Hepatocyte (in vitro differentiated cells): ENCODE results near the gene MRPL22. TPM values are rescaled to one million over a fixed set of nuclear protein-coding genes. Genes with fewer than 3 reads are reported as not detected.
"Not testable (repeated sequence)": the region's sequence is repeated elsewhere in the genome, so short reads cannot be mapped to it uniquely, and the experiment has no call there.

Experiments used
- DNase-seq: peaks from one replicate; pipeline ENCODE4 v3.0.0-alpha.2; 2016; ENCODE audit warnings: low spot score
- H2AFZ ChIP-seq: fragments of 200-600 bp; sonication (generic); 2 replicates; pipeline ENCODE4 v1.6.0; 2016; ENCODE audit warnings: antibody characterized with exemption, mild to moderate bottlenecking
- H3K27ac ChIP-seq: fragments of 200-600 bp; sonication (generic); 2 replicates; pipeline ENCODE4 v1.5.1; 2016; ENCODE audit warnings: mild to moderate bottlenecking
- H3K27me3 ChIP-seq: fragments of 200-600 bp; sonication (generic); 2 replicates; pipeline ENCODE4 v1.6.1; 2016
- H3K36me3 ChIP-seq: fragments of 200-600 bp; sonication (generic); replicated peaks from 2 replicates; pipeline ENCODE4 v1.5.1; 2016; ENCODE audit warnings: low read depth; ENCODE audit not compliant: insufficient read depth
- H3K4me1 ChIP-seq: fragments of 200-600 bp; sonication (generic); 2 replicates; pipeline ENCODE4 v1.5.1; 2016; ENCODE audit warnings: mild to moderate bottlenecking, moderate library complexity; ENCODE audit not compliant: insufficient read depth
- H3K4me2 ChIP-seq: fragments of 200-600 bp; sonication (generic); 2 replicates; pipeline ENCODE4 v1.6.0; 2016
- H3K4me3 ChIP-seq: fragments of 200-600 bp; sonication (generic); 2 replicates; pipeline ENCODE4 v1.5.1; 2016; ENCODE audit warnings: mild to moderate bottlenecking
- H3K79me2 ChIP-seq: fragments of 200-600 bp; sonication (generic); 2 replicates; pipeline ENCODE4 v1.6.0; 2017; ENCODE audit warnings: mild to moderate bottlenecking
- H3K9me2 ChIP-seq: fragments of 200-600 bp; sonication (generic); replicated peaks from 2 replicates; pipeline ENCODE4 v1.6.0; 2017; ENCODE audit warnings: mild to moderate bottlenecking; ENCODE audit not compliant: insufficient read depth
- H3K9me3 ChIP-seq: fragments of 200-600 bp; sonication (generic); 2 replicates; pipeline ENCODE4 v1.5.1; 2016; ENCODE audit warnings: low read depth, mild to moderate bottlenecking
- H4K20me1 ChIP-seq: fragments of 200-600 bp; sonication (generic); 2 replicates; pipeline ENCODE4 v1.6.0; 2016; ENCODE audit warnings: mild to moderate bottlenecking; ENCODE audit not compliant: insufficient read depth, poor library complexity, severe bottlenecking
- CTCF ChIP-seq: fragments of 200-600 bp; sonication (generic); IDR thresholded peaks from 2 replicates; pipeline ENCODE4 v1.5.1; 2016; ENCODE audit warnings: antibody characterized with exemption, mild to moderate bottlenecking; ENCODE audit not compliant: poor library complexity
- EZH2 ChIP-seq: fragments of 200-600 bp; sonication (generic); IDR thresholded peaks from 2 replicates; pipeline ENCODE4 v1.6.1; 2016; ENCODE audit warnings: antibody characterized with exemption, mild to moderate bottlenecking, borderline replicate concordance
- EZH2phosphoT487 ChIP-seq: fragments of 200-600 bp; sonication (generic); IDR thresholded peaks from one replicate; pipeline ENCODE4 v1.6.1; 2018; ENCODE audit warnings: antibody characterized with exemption, mild to moderate bottlenecking, low read depth, moderate library complexity; ENCODE audit not compliant: unreplicated experiment, severe bottlenecking
- WGBS: methylation state at CpG from one replicate; pipeline ENCODE4 v1.1.6; 2016; ENCODE audit warnings: low lambda C conversion rate; ENCODE audit errors: missing lambda C conversion rate; 5-methylcytosine and 5-hydroxymethylcytosine counted together
- polyA plus RNA-seq: library from polyadenylated mRNA; unstranded; fragments of >200 nt; fragmentation: Nextera tagmentation; extraction: Ambion mirVana; gene quantifications from 2 replicates; pipeline ENCODE4 v1.2.1, GENCODE V29; 2016
- total RNA-seq: library from RNA; depleted of rRNA; stranded (reverse); fragments of >200 nt; gene quantifications from 2 replicates; pipeline ENCODE4 v1.2.3, GENCODE V29; 2014

The MRPL22 gene
- total and polyA plus RNA-seq, 2 experiments from 2014 or later: 34.4 to 111 TPM

- WGBS: 84% methylated on average over 2 of the region's 2 CpGs
- H3K4me3 ChIP-seq: no peak overlapping the region
These were observed 31.7 kb downstream of the MRPL22 start for GRCh38 chr5:154972476-154973080.

DNA sequence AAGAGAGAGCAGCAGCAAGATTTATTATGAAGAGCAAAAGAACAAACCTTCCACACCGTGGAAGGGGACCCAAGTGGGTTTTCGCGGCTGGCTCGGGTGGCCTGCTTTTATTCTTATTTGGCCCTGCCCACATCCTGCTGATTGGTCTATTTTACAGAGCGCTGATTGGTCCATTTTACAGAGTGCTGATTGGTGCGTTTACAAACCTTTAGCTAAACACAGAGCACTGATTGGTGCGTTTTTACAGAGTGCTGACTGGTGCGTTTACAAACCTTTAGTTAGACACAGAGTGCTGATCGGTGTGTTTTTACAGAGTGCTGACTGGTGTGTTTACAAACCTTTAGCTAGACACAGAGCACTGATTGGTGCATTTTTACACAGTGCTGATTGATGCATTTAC lies 35.2 kb downstream of the MRPL22 start:
- not testable (repeated sequence) for H4K20me1 ChIP-seq, H2AFZ ChIP-seq, H3K27ac ChIP-seq, H3K4me2 ChIP-seq, H3K27me3 ChIP-seq, H3K79me2 ChIP-seq, H3K36me3 ChIP-seq, H3K9me2 ChIP-seq, H3K4me3 ChIP-seq, DNase-seq, H3K9me3 ChIP-seq, H3K4me1 ChIP-seq
- 99% methylated on average over 9 of the region's 9 CpGs for WGBS

More at GRCh38 chr5:154972476-154973080, 31.7 kb downstream of the MRPL22 start:
- H3K4me2 ChIP-seq: no peak overlapping the region
- H3K9me2 ChIP-seq: no peaks in the 10 kb centered on the region
- no peaks in the 10 kb centered on the region for H3K4me1 ChIP-seq
- DNase-seq: peak; percentile 75
- no peaks in the 10 kb centered on the region for H3K27me3 ChIP-seq
- H4K20me1 ChIP-seq: no peaks in the 10 kb centered on the region
- H3K36me3 ChIP-seq: no peaks in the 10 kb centered on the region
- no peak overlapping the region for H2AFZ ChIP-seq
- no peak overlapping the region for H3K27ac ChIP-seq
- no peaks in the 10 kb centered on the region for H3K9me3 ChIP-seq
- no peaks in the 10 kb centered on the region for H3K79me2 ChIP-seq
- TF ChIP-seq CTCF (peak; percentile 77), EZH2 (no peak), EZH2phosphoT487 (no peak)

DNA sequence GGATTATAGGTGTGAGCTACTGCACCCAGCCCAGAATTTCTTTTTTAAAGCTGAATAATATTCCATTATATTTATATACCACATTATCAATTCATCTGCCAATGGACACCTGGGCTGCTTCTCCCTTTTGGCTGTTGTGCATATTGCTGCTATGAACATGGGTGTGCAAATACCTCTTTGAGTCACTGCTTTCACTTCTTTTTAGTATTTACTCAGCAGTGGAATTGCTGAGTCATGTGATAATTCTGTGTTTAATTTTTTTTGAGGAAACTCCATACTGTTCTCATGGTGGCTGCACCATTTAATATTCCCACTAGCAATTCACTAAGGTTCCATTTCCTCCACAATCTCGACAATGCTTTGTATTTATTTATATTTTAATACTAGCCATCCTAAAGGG lies 36.5 kb downstream of the MRPL22 start:
- H3K79me2 ChIP-seq: no peaks in the 10 kb centered on the region
- H3K9me2 ChIP-seq: no peaks in the 10 kb centered on the region
- TF ChIP-seq EZH2phosphoT487: no peak
- TF ChIP-seq EZH2: no peak
- TF ChIP-seq CTCF: no peak
- H4K20me1 ChIP-seq: no peaks in the 10 kb centered on the region
- no peak overlapping the region for H3K4me2 ChIP-seq
- no peak overlapping the region for H3K27ac ChIP-seq
- no peaks in the 10 kb centered on the region for H3K4me1 ChIP-seq
- H3K27me3 ChIP-seq: no peaks in the 10 kb centered on the region
- H3K36me3 ChIP-seq: no peaks in the 10 kb centered on the region
- H3K4me3 ChIP-seq: no peak overlapping the region
- 88% methylated on average over 1 of the region's 1 CpG for WGBS
- no peak overlapping the region for H2AFZ ChIP-seq
- H3K9me3 ChIP-seq: no peaks in the 10 kb centered on the region
- no peak for DNase-seq

DNA sequence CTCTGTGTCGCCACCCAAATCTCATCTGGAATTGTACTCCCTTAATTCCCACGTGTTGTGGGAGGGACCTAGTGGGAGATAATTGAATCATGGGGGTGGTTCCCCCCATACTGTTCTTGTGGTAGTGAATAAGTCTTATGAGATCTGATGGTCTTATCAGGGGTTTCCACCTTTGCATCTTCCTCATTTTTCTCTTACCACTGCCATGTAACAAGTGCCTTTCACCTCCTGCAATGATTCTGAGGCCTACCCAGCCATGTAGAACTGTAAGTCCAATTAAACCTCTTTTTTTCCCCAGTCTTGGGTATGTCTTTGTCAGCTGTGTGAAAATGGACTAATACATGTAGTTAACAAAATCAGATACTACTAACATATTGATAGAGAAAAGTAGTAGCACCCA lies 37.4 kb downstream of the MRPL22 start:
- WGBS: 100% methylated on average over 2 of the region's 2 CpGs
- not testable (repeated sequence) for H3K9me2 ChIP-seq, DNase-seq, H3K4me3 ChIP-seq, H3K27me3 ChIP-seq, H3K27ac ChIP-seq, H4K20me1 ChIP-seq, H3K36me3 ChIP-seq, H3K9me3 ChIP-seq, H3K4me2 ChIP-seq, H2AFZ ChIP-seq, H3K4me1 ChIP-seq, H3K79me2 ChIP-seq
